ENCODE measurements around the gene CMC2. TPM values are rescaled to one million over a fixed set of nuclear protein-coding genes. Genes with fewer than 3 reads are reported as not detected.
A peak's percentile ranks its signal among the peaks of the same experiment; 100 is the strongest.

CMC2 gene
- total and polyA plus RNA-seq, 2 of the 13 experiments (the other 11 are each of a cell fraction or from before 2014, with no cell fraction given): 116 to 129 TPM

DNA sequence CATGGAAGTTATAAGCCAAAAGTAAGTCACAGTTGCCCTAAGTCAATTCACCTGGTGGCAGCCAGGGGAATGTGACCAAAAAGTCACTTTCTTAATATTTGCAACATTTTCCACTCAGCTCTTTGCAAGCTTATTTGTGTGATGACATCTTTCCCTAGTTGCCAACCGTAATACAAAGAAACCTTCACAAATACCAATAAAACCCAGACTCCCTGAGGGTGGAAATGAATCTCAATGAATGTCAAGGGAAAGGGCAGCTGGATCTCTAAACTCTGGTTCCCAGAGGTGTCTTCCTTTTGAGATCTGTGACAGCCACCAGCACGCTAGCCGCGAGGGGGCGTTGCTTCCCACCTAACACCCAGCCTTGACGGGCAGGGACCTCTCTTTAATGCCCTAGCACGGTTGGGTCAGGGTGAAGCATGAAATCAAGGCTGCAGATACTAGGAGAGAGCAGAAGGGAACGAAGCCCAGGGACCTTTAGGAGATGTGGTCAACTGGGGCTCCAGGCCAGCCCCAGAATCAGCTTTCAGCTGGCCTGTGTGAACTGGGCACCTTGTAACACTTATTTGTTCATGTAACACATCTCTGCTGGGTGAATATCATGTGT lies 82.2 kb downstream of the CMC2 start (continued):
- TF ChIP-seq, protein P1, sequence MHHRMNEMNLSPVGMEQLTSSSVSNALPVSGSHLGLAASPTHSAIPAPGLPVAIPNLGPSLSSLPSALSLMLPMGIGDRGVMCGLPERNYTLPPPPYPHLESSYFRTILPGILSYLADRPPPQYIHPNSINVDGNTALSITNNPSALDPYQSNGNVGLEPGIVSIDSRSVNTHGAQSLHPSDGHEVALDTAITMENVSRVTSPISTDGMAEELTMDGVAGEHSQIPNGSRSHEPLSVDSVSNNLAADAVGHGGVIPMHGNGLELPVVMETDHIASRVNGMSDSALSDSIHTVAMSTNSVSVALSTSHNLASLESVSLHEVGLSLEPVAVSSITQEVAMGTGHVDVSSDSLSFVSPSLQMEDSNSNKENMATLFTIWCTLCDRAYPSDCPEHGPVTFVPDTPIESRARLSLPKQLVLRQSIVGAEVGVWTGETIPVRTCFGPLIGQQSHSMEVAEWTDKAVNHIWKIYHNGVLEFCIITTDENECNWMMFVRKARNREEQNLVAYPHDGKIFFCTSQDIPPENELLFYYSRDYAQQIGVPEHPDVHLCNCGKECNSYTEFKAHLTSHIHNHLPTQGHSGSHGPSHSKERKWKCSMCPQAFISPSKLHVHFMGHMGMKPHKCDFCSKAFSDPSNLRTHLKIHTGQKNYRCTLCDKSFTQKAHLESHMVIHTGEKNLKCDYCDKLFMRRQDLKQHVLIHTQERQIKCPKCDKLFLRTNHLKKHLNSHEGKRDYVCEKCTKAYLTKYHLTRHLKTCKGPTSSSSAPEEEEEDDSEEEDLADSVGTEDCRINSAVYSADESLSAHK (CRISPR knock-in tag; IDR thresholded peaks at IDR 0.05; ENCODE audit: borderline replicate concordance): no peak
- TF ChIP-seq KDM2A (CRISPR knock-in tag; IDR thresholded peaks at IDR 0.05; ENCODE audit: borderline replicate concordance, low read depth) (peak; percentile 68; the same call in 1 of the 2 replicates), ZNF12 (CRISPR knock-in tag; IDR thresholded peaks at IDR 0.05) (0 out of 2 replicates have a peak, but pooled peaks have one; percentile 8), MEIS1 (CRISPR knock-in tag; IDR thresholded peaks at IDR 0.05; ENCODE audit: borderline replicate concordance) (peak; percentile 43; the same call in 1 of the 2 replicates), XRCC5 (optimal IDR thresholded peaks at IDR 0.05; ENCODE audit: low read length) (peak; percentile 86), TEAD3 (CRISPR knock-in tag; optimal IDR thresholded peaks at IDR 0.05; ENCODE audit: borderline replicate concordance) (peak; percentile 50), MED13 (CRISPR knock-in tag; IDR thresholded peaks at IDR 0.05) (no peak), NRL (CRISPR knock-in tag; IDR thresholded peaks at IDR 0.05; ENCODE audit: borderline replicate concordance) (0 out of 2 replicates have a peak, but pooled peaks have one; percentile 43), ZFX (CRISPR knock-in tag; IDR thresholded peaks at IDR 0.05; ENCODE audit: low read depth) (peak; percentile 33; the same call in 1 of the 2 replicates), RXRB (CRISPR knock-in tag; IDR thresholded peaks at IDR 0.05; ENCODE audit: borderline replicate concordance) (0 out of 2 replicates have a peak, but pooled peaks have one; percentile 19), ZNF788 (CRISPR knock-in tag; IDR thresholded peaks at IDR 0.05; ENCODE audit: borderline replicate concordance) (peak; percentile 49; the same call in 1 of the 2 replicates), AGO1 (IDR thresholded peaks at IDR 0.05; ENCODE audit: low read depth, low read length, poor library complexity, severe bottlenecking) (no peak), TARDBP (CRISPR knock-in tag; IDR thresholded peaks at IDR 0.05) (peak; percentile 32; the same call in 1 of the 2 replicates), ZBTB25 (CRISPR knock-in tag; IDR thresholded peaks at IDR 0.05) (0 out of 2 replicates have a peak, but pooled peaks have one; percentile 23), ZNF619 (CRISPR knock-in tag; IDR thresholded peaks at IDR 0.05) (no peak), ZNF292 (CRISPR knock-in tag; IDR thresholded peaks at IDR 0.05; ENCODE audit: borderline replicate concordance, low read depth) (no peak), GATAD2A (CRISPR knock-in tag; IDR thresholded peaks at IDR 0.05) (peak; percentile 61), ISX (CRISPR knock-in tag; conservative IDR thresholded peaks at IDR 0.05) (no peak), ZNF138 (CRISPR knock-in tag; IDR thresholded peaks at IDR 0.05; ENCODE audit: low read depth) (no peak), MTA1 (CRISPR knock-in tag; IDR thresholded peaks at IDR 0.05; ENCODE audit: borderline replicate concordance) (no peak), RAD21 (CRISPR knock-in tag; IDR thresholded peaks at IDR 0.05) (peak; percentile 72), ZNF251 (CRISPR knock-in tag; IDR thresholded peaks at IDR 0.05) (no peak), ZNF510 (CRISPR knock-in tag; IDR thresholded peaks at IDR 0.05; ENCODE audit: low read depth) (0 out of 2 replicates have a peak, but pooled peaks have one; percentile 14), NFYC (CRISPR knock-in tag; IDR thresholded peaks at IDR 0.05) (no peak), ZNF546 (CRISPR knock-in tag; conservative IDR thresholded peaks at IDR 0.05) (no peak), NR2F6 (IDR thresholded peaks at IDR 0.05) (no peak), NR2F6 (CRISPR knock-in tag; IDR thresholded peaks at IDR 0.05) (no peak)
- TF ChIP-seq, protein P2, sequence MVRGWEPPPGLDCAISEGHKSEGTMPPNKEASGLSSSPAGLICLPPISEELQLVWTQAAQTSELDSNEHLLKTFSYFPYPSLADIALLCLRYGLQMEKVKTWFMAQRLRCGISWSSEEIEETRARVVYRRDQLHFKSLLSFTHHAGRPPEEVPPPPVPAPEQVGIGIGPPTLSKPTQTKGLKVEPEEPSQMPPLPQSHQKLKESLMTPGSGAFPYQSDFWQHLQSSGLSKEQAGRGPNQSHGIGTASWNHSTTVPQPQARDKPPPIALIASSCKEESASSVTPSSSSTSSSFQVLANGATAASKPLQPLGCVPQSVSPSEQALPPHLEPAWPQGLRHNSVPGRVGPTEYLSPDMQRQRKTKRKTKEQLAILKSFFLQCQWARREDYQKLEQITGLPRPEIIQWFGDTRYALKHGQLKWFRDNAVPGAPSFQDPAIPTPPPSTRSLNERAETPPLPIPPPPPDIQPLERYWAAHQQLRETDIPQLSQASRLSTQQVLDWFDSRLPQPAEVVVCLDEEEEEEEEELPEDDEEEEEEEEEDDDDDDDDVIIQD (CRISPR knock-in tag; IDR thresholded peaks at IDR 0.05; ENCODE audit: low read depth): no peak
